GM21737 (cell line): ENCODE data around the gene TTC32.

Source experiments
- ATAC-seq: cut with Tn5 transposase; IDR thresholded peaks from one replicate; pipeline ENCODE4 v1.9.1; 2021; ENCODE audit warnings: mild to moderate bottlenecking, moderate library complexity; ENCODE audit not compliant: unreplicated experiment

The TTC32 gene

DNA sequence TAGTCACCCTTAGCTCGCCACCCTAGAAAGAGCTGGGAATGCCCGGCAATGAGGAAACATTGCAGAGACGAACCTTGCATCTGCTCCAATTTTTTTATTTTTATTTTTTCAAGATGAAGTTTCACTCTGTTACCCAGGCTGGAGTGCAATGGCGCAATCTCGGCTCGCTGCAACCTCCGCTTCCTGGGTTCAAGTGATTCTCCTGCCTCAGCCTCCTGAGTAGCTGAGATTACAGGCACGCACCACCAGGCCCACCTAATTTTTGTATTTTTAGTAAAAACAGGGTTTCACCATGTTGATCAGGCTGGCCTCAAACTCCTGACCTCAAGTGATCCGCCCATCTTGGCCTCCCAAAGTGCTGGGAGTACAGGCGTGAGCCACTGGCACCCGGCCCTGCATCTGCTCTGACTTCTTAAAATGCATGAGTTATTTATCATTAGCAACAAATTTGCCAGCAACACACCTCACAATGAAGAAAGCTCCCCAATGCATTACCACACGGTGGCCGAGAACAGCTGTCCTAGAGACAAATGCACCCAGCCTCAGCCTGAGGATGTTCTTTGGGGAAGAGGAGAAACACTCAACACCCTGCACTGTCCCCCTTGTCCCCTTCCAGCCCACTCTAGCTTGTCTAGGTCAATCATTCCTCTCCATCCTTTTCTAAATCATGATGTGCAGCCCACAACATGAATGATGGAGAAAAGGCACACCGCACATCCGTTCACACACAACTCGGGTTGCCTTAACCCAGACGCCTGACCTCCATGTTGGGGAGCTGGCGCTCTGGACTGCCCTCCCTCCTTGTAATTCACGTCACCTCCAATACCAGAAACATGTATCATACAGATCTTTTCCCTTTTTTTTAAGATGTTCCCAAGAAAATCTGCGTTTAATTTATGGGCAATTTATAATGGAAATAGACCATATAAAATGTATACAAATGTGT is 46.9 kb downstream of the TTC32 start:
- ATAC-seq = no peak

DNA sequence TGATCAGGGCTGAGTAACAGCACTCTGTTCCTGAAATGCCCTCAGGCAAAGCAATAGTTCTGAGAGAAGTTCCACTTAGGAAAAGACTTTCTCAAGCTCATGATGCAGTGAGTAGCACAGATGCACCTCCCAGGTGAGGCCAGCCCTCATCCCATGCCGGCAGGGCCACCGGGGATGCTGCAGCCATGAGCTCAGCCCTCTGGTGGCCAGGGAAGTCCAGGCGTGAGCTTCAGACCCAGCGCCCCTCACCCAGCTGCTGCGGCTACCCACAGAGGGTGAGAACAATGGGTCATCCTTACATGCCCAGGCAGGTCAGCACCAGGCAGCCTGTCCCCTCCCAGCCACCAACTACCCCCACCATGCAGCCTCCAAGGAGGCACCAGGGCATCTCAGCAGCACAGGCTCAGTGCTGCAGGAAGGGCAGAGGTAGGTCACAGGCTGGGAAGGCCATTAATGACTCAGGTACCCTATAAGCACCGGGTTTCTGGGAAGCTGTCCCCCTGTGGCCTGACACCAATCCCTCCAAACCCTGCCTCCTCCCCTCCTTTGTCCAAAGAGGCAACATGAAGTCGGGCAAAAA is 50.6 kb downstream of the TTC32 start:
- no peak for ATAC-seq

DNA sequence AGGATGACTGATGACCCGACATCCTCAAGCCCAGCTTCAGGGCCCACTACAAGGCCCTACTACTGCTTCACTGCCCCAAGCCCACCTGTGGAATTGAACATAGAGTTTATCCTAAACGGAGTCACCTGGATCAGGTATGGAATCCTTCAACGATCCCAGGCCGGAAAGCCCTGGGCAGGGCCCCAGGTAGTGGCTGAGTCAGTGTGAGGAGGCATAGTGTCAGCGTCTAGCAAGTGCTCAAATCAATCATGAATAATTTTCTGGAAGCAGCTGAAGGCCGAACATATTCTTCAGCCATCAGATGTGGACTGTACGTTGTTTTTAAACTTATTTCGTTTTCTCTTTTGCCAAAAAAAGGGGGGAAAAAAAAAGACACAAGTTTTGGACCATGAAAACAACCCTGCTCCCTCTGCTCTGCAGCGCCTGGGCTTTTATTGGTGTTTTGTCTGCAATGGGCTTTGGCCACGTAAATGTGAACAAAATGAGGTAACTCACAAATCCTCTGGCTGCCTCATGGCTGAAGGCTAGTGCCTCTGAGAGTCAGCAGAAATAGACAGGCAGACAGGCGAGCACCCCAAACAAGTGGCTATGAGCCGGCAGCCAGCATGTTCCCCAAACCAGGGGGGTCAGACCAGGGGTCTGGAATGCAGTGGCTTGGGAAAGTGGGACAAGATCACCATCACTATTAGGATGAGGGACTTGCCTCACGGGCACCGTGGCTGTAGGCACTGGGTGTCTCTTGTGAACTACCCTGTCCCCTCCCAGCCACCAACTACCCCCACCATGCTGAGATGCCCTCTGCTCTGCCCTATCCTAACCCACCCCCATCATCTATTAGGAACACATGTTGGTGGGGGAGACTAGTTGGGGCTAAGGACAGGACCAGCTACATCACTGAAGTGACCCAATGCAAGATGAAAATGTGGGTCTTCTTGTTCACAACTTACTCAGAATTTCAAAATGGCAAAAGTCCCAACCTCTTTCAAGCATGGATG is 51.4 kb downstream of the TTC32 start:
- ATAC-seq = no peak

DNA sequence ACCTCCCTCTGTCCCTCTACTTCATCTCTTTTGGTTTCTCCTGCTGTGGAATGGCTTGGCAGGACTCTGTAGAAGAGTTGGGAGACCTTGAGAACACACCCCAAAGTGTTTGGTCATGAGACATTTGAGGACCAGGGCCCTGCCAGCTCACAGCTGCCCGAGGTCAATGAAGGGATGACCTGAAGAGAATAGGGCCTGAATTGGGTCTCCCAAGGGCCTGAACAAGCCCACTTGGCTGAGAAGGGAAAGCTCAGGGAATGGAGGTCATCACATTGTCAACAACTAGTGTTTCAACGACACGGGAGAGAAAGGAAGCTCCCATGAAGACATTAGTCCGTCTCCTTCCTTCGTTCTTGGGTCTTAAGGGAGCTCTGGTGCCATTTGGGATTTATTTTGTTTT is 52.8 kb downstream of the TTC32 start:
- no peak for ATAC-seq

DNA sequence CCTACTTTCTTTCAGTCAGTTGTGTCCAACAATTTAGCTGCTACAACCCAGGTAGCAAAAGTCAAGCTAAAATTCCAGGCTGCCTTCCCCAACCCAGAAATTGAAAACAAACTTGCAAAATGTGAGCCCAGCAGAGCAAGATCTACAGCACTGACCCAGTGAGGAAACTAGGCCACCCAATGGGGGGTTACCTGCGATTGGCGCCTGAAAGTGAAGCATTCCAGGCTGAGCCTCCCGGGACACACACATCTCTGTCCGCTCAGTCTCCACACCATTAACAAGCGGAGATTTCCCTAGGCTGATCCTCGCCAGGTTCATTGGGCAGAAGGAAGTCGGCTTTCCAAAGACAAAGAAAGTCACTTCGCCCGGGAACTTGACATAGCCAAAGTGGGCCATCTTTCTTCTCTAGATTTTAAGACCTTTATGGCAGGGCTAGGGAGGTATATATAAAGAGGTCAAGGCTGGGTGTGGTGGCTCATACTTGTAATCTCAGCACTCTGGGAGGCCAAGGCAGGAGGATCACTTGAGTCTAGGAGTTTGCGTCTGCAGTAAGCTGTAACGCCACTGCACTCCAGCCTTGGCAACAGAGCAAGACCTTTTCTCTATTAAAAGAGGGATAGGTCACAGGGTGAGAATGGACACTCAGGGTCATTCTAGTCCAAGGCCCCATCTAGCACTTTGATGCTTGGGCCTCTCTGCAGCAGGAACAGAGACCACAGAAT is 53.6 kb downstream of the TTC32 start:
- no peak for ATAC-seq

DNA sequence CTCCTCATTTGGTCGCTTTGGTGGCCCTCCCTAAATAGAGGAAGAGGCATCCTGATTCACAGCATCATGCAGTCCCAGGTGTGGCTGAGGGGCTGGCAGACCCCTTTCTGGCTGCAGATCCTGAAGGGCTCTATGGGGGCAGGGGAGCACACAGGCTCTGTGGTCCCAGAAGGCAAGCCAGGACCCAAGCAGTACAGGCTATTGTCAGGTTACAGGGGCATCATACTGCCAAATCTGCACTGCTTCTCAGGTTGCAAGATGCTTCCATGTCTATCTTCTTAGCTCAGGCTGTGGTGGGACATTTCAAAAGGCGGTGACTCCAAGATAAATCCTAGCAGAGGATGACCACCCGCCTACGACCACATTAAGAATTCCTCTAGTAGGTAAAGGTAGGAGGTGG is 54.3 kb downstream of the TTC32 start:
- ATAC-seq = no peak
